K562 treated with DMSO at 1 percent for 12 hours (cell line): Measurements from ENCODE around the gene NDUFB3. TPM values are rescaled to one million over a fixed set of nuclear protein-coding genes. Genes with fewer than 3 reads are reported as not detected.

ENCODE experiments used
- total RNA-seq: library from RNA; unstranded; fragments of 300-600 nt; gene quantifications from 2 replicates; pipeline ENCODE4 v1.2.3, GENCODE V29; 2022; ENCODE audit not compliant: insufficient read depth

NDUFB3 gene
- 50.2 and 62.5 TPM in 2 replicates for total RNA-seq

GRCh38 chr2:201071479-201072200, at the start of gene NDUFB3, which contains the start of gene HYCC2:
NDUFB3 (plus strand) TSS chr2:201072001; CDS start chr2:201078883, 6,882 bp downstream.
HYCC2 (minus strand) TSS chr2:201071671; CDS start chr2:201024009, 47,662 bp downstream.

GRCh38 chr2:201116115-201116958, 44.5 kb downstream of the NDUFB3 start, which contains the start of gene CFLAR:
CFLAR (plus strand) TSS chr2:201116164; CDS start chr2:201129866, 13,702 bp downstream.

Other genes with a start within 250 kb of the NDUFB3 start
- gene CLK1, start 207.3 kb upstream of the NDUFB3 start, total RNA-seq, result 28.3 and 39.7 TPM in 2 replicates
- 21.0 and 22.7 TPM in 2 replicates for gene PPIL3, start 182.9 kb upstream of the NDUFB3 start, total RNA-seq
- gene NIF3L1, start 182.6 kb upstream of the NDUFB3 start, total RNA-seq, result 19.3 and 30.2 TPM in 2 replicates
- 4.6 and 8.1 TPM in 2 replicates for gene ORC2, start 108.3 kb upstream of the NDUFB3 start, total RNA-seq
- 0.96 and 4.6 TPM in 2 replicates for gene HYCC2, start 330 bp upstream of the NDUFB3 start, total RNA-seq
- 11.3 and 36.1 TPM in 2 replicates for gene CFLAR, start 44.2 kb downstream of the NDUFB3 start, total RNA-seq
- 5.8 and 10.2 TPM in 2 replicates for gene CASP10, start 111.1 kb downstream of the NDUFB3 start, total RNA-seq
- 19.7 and 32.3 TPM in 2 replicates for gene CASP8, start 188.5 kb downstream of the NDUFB3 start, total RNA-seq